H1 (cell line): ENCODE results near the gene PRKAR2A.

Experiments used
- CHD2 ChIP-seq: IDR thresholded peaks from 2 replicates; pipeline ENCODE4 v1.6.1; 2012; ENCODE audit warnings: low read length, improper control_type of control experiment
- CTCF ChIP-seq, 3 experiments: IDR thresholded peaks; 1 replicate in 2 of 3; 2 replicates in 1 of 3; pipeline versions ENCODE4 v1.5.1 to v1.6.1; 2011; ENCODE audit warnings: low read length in 3 of 3, mild to moderate bottlenecking in 3 of 3, inconsistent platforms in 2 of 3, low read depth in 1 of 3, moderate library complexity in 1 of 3; ENCODE audit not compliant: insufficient read depth in 1 of 3; ENCODE audit errors: control extremely low read depth in 1 of 3
- EP300 ChIP-seq, 2 experiments: IDR thresholded peaks; 1 replicate in 1 of 2; 2 replicates in 1 of 2; pipeline ENCODE4 v1.6.1; 2011 to 2012; ENCODE audit warnings: low read depth in 2 of 2, low read length in 2 of 2, mild to moderate bottlenecking in 2 of 2, borderline replicate concordance in 1 of 2, inconsistent platforms in 1 of 2, moderate library complexity in 1 of 2
- EZH2 ChIP-seq: fragments of 200-600 bp; sonication (generic); IDR thresholded peaks from 2 replicates; pipeline ENCODE4 v1.7.1; 2012; ENCODE audit warnings: low read depth, mild to moderate bottlenecking, moderate library complexity, low read length, inconsistent platforms; ENCODE audit not compliant: severe bottlenecking
- GABPA ChIP-seq: IDR thresholded peaks from 2 replicates; pipeline ENCODE4 v1.6.1; 2011; ENCODE audit warnings: mild to moderate bottlenecking, low read length, moderate library complexity, borderline replicate concordance; ENCODE audit not compliant: insufficient read depth
- GTF2F1 ChIP-seq: IDR thresholded peaks from 2 replicates; pipeline ENCODE4 v1.6.1; 2012; ENCODE audit warnings: low read depth, low read length, improper control_type of control experiment, borderline replicate concordance
- MAX ChIP-seq: IDR thresholded peaks from 2 replicates; pipeline ENCODE4 v1.6.1; 2012; ENCODE audit warnings: inconsistent platforms
- NRF1 ChIP-seq: IDR thresholded peaks from 2 replicates; pipeline ENCODE4 v1.6.1; 2011; ENCODE audit warnings: mild to moderate bottlenecking, low read depth, low read length, improper control_type of control experiment
- POLR2A ChIP-seq, 2 experiments: IDR thresholded peaks; 1 replicate in 1 of 2; 2 replicates in 1 of 2; pipeline ENCODE4 v1.6.1; 2011; ENCODE audit warnings: low read depth in 2 of 2, low read length in 2 of 2, mild to moderate bottlenecking in 2 of 2; ENCODE audit errors: control extremely low read depth in 1 of 2
- POLR2AphosphoS5 ChIP-seq: IDR thresholded peaks from 2 replicates; pipeline ENCODE4 v1.6.1; 2011; ENCODE audit warnings: low read depth, low read length
- YY1 ChIP-seq: IDR thresholded peaks from 2 replicates; pipeline ENCODE4 v1.6.1; 2011; ENCODE audit warnings: low read depth, mild to moderate bottlenecking, low read length

DNA sequence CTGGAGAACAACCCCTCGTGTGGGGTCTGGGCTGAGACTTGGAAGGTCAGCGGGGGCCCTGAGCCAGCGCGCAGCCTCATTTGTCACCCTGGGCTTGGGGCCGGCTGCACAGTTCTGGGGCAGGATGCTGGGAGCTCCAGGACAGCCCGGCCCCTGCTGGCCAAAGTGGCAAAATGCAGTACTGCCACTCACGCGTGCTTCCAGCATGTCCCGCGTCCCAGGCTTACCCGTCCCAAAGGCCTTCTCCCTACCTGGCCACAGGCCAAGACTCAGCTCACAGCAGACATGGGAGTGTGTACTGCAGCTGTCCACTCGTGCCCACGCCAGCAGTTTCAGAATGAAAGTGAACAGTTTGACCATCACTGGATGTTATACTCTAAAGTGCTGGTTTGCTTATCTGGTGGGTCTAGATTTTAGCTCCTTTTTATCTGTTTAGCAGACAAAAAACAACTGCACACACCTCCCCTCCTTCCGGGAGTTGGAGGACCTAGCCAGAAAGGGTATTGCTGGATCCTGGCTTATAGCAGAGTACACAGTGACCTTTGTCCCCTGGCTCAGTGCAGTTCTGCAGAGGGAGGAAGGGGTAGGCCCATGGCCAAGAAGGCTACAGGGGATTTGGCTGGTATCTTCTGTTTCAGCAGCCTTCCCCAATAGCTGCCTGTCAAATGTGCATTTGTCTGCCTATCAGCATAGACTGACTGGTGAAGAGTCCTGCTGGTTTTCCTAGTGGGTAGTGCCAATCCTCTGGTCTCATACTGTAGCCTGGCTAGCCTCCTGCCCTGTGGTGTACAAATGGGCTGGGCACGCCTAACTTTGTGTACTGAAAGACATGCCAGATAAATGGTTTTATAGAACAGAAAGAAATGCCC is 107.5 kb downstream of the PRKAR2A start:
- TF ChIP-seq GTF2F1 (no peak), POLR2A (IDR thresholded peaks at IDR 0.05; ENCODE audit: control extremely low read depth in 1 of 2, low read depth in 2 of 2, low read length in 2 of 2) (no peak), MAX (peak; percentile 79), YY1 (no peak), CTCF (IDR thresholded peaks at IDR 0.05; ENCODE audit: control extremely low read depth in 1 of 3, insufficient read depth in 1 of 3, low read depth in 1 of 3, low read length in 3 of 3) (peak; percentile 75 to 95 (median 91)), EP300 (IDR thresholded peaks at IDR 0.05; ENCODE audit: borderline replicate concordance in 1 of 2, low read depth in 2 of 2, low read length in 2 of 2) (no peak), CHD2 (no peak), NRF1 (no peak), POLR2AphosphoS5 (no peak), GABPA (0 out of 2 replicates have a peak, but pooled peaks have one; percentile 80), EZH2 (no peak)
